Endothelial cell of umbilical vein (primary cell): Measurements from ENCODE around the gene FANCG. TPM values are rescaled to one million over a fixed set of nuclear protein-coding genes. Genes with fewer than 3 reads are reported as not detected.

Experiments used
- BruUV-seq: library from RNA; stranded (reverse); fragments of 400-500 nt; replicated peaks from 2 replicates; lab custom pipeline; 2021; lab: Mats Ljungman, UMichigan
- CTCF ChIA-PET: fragments of 300-600, 350-600 bp; sonication (Branson Sonifier 250); formaldehyde crosslinking; loops from one replicate; lab custom pipeline; 2021; ENCODE audit warnings: antibody characterized with exemption, inconsistent platforms; lab: Charles Lee
- POLR2A ChIA-PET: fragments of 300-600, 350-600 bp; sonication (Branson Sonifier 250); formaldehyde crosslinking; loops from one replicate; lab custom pipeline; 2021; ENCODE audit warnings: antibody characterized with exemption, inconsistent platforms; lab: Charles Lee
- DNase-seq: peaks from one replicate; pipeline ENCODE4 v3.0.0-alpha.2; 2011; ENCODE audit warnings: low read depth, low spot score
- FAIRE-seq: peaks from 2 replicates; lab custom pipeline; 2011; peaks lifted over from hg19 to GRCh38; lab: Jason Lieb, UNC
- H2AFZ ChIP-seq: 2 replicates; pipeline ENCODE4 v1.6.0; 2012; ENCODE audit warnings: low read depth, low read length, control low read depth, inconsistent platforms
- H3K27ac ChIP-seq: 2 replicates; pipeline ENCODE4 v1.5.1; 2011; ENCODE audit warnings: low read depth, mild to moderate bottlenecking, control low read depth, low read length, moderate library complexity; ENCODE audit not compliant: insufficient read depth
- H3K27me3 ChIP-seq, 2 experiments: 2 replicates each; pipeline versions ENCODE4 v1.6.0 to v1.6.1; 2011; ENCODE audit warnings: low read length in 2 of 2, mixed read lengths in 1 of 2; ENCODE audit not compliant: control insufficient read depth in 2 of 2, insufficient read depth in 2 of 2
- H3K36me3 ChIP-seq, 2 experiments: 2 replicates in 1 of 2; 3 replicates in 1 of 2; pipeline ENCODE4 v1.5.1; 2011; ENCODE audit warnings: low read length in 2 of 2, mild to moderate bottlenecking in 1 of 2, moderate library complexity in 1 of 2; ENCODE audit not compliant: control insufficient read depth in 2 of 2, insufficient read depth in 2 of 2; ENCODE audit errors: extremely low read depth in 1 of 2
- H3K4me1 ChIP-seq: 3 replicates; pipeline ENCODE4 v1.5.1; 2011; ENCODE audit warnings: mild to moderate bottlenecking, low read length; ENCODE audit not compliant: control insufficient read depth, insufficient read depth; ENCODE audit errors: extremely low read depth
- H3K4me2 ChIP-seq: 2 replicates; pipeline ENCODE4 v1.6.1; 2011; ENCODE audit warnings: low read length, control low read depth, mixed read lengths; ENCODE audit not compliant: insufficient read depth
- H3K4me3 ChIP-seq, 3 experiments: fragments of 200-600 bp in 1 of 3; sonication (generic), shearing (Covaris generic) in 1 of 3; replicated peaks in 1 of 3; 2 replicates each; pipeline ENCODE4 v1.5.1; 2011 to 2016; ENCODE audit warnings: control low read depth in 3 of 3, low read length in 3 of 3, mild to moderate bottlenecking in 2 of 3, inconsistent platforms in 1 of 3, low read depth in 1 of 3, moderate library complexity in 1 of 3; ENCODE audit not compliant: insufficient read depth in 1 of 3
- H3K79me2 ChIP-seq: 2 replicates; pipeline ENCODE4 v1.6.0; 2012; ENCODE audit warnings: low read length, inconsistent platforms; ENCODE audit not compliant: control insufficient read depth, insufficient read depth
- H3K9ac ChIP-seq: replicated peaks from 2 replicates; pipeline ENCODE3; 2011; ENCODE audit warnings: low read length, control low read depth; ENCODE audit not compliant: insufficient read depth; ENCODE audit errors: extremely low read depth
- H3K9me1 ChIP-seq: replicated peaks from 3 replicates; pipeline ENCODE4 v1.6.0; 2011; ENCODE audit warnings: mild to moderate bottlenecking, low read length; ENCODE audit not compliant: control insufficient read depth, insufficient read depth; ENCODE audit errors: extremely low read depth
- H3K9me3 ChIP-seq: replicated peaks from 2 replicates; pipeline ENCODE4 v1.5.1; 2012; ENCODE audit warnings: low read length, inconsistent platforms; ENCODE audit not compliant: control insufficient read depth, insufficient read depth
- H4K20me1 ChIP-seq: replicated peaks from 2 replicates; pipeline ENCODE3; 2011; ENCODE audit warnings: mild to moderate bottlenecking, low read length; ENCODE audit not compliant: control insufficient read depth, insufficient read depth; ENCODE audit errors: extremely low read depth
- CTCF ChIP-seq, 2 donors: IDR thresholded peaks; 1 replicate in 1 of 2; 2 replicates in 1 of 2; pipeline ENCODE4 v1.5.1; 2011; ENCODE audit warnings: low read length in 2 of 2, mild to moderate bottlenecking in 2 of 2, moderate library complexity in 2 of 2, control low read depth in 1 of 2, inconsistent platforms in 1 of 2, low read depth in 1 of 2; ENCODE audit not compliant: insufficient read depth in 1 of 2; ENCODE audit errors: extremely low read depth in 1 of 2
- EZH2 ChIP-seq: IDR thresholded peaks from 2 replicates; pipeline ENCODE4 v1.6.1; 2012; ENCODE audit warnings: borderline replicate concordance, low read depth, mild to moderate bottlenecking, moderate library complexity, low read length, inconsistent platforms; ENCODE audit not compliant: severe bottlenecking
- FOS ChIP-seq: IDR thresholded peaks from 2 replicates; pipeline ENCODE4 v1.6.1; 2011; ENCODE audit warnings: mild to moderate bottlenecking, low read length, moderate library complexity, borderline replicate concordance; ENCODE audit not compliant: insufficient read depth
- GATA2 ChIP-seq: IDR thresholded peaks from 2 replicates; pipeline ENCODE4 v1.7.0; 2011; ENCODE audit warnings: low read depth, mild to moderate bottlenecking, moderate library complexity, mixed read lengths, low read length; ENCODE audit not compliant: insufficient read length, insufficient read depth
- JUN ChIP-seq: IDR thresholded peaks from 2 replicates; pipeline ENCODE4 v1.6.1; 2011; ENCODE audit warnings: borderline replicate concordance, low read depth; ENCODE audit not compliant: insufficient read length, insufficient read depth
- MAX ChIP-seq: IDR thresholded peaks from 2 replicates; pipeline ENCODE4 v1.6.1; 2011; ENCODE audit not compliant: insufficient read depth, insufficient read length
- MYC ChIP-seq: IDR thresholded peaks from one replicate; pipeline ENCODE4 v1.6.1; 2011; ENCODE audit warnings: mild to moderate bottlenecking, low read depth, low read length
- POLR2A ChIP-seq: IDR thresholded peaks from 2 replicates; pipeline ENCODE4 v1.6.1; 2012; ENCODE audit warnings: low read depth, mild to moderate bottlenecking, control low read depth, low read length
- POLR2AphosphoS5 ChIP-seq: IDR thresholded peaks from 2 replicates; pipeline ENCODE4 v1.6.1; 2012; ENCODE audit warnings: low read depth, mild to moderate bottlenecking, control low read depth, low read length, moderate library complexity; ENCODE audit not compliant: insufficient read depth
- dilution Hi-C: fragments of 300-500 bp; cut with MboI; formaldehyde crosslinking; loops from one replicate; pipeline ENCODE4 v1.15.0; 2019; ENCODE audit warnings: low sequenced_read_pairs; ENCODE audit not compliant: extremely low pct_ligation_motif_present
- intact Hi-C: fragments of 100-400 bp; cut with micrococcal nuclease; formaldehyde crosslinking; loops from one replicate; pipeline ENCODE4 v1.10.0; 2022
- polyA plus RNA-seq, 4 experiments: library from polyadenylated mRNA; depleted of rRNA in 3 of 4; stranded (reverse) in 3 of 4; unstranded in 1 of 4; fragments of >200 nt; gene quantifications; 2 replicates each; pipeline versions ENCODE4 v1.2.1 to v1.2.3, GENCODE V29; 2011 to 2012; ENCODE audit warnings: missing spikeins in 1 of 4
- total RNA-seq: library from RNA; stranded (reverse); gene quantifications from 2 replicates; pipeline ENCODE4 v1.2.3, GENCODE V29; 2021

Gene FANCG
- total and polyA plus RNA-seq, 2 donors (not counting 3 experiments of a cell fraction or from before 2014, with no cell fraction given) = 31.6 to 58.0 TPM

- FAIRE-seq = peak; percentile 99
- Histone ChIP-seq H3K9me3 (no peaks in the 10 kb centered on the region), H3K9me1 (no peaks in the 10 kb centered on the region), H3K79me2 (peaks cover 30% of the 10 kb centered on the region), H3K27me3 (no peaks in the 10 kb centered on the region), H3K27ac (peak overlapping the region; percentile 92), H3K4me1 (peaks cover 47% of the 10 kb centered on the region), H4K20me1 (no peaks in the 10 kb centered on the region), H2AFZ (peak overlapping the region; percentile 18), H3K36me3 (peaks cover 3 to 20% of the 10 kb centered on the region in 2 experiments), H3K4me3 (peak overlapping the region; percentile 45 to 85 (median 60)), H3K4me2 (peak overlapping the region; percentile 76), H3K9ac (peak overlapping the region; percentile 87)
- CTCF ChIA-PET = interaction anchor here (0.8 to 2.7 kb wide), 4 partner anchors 15 to 351 kb away, joined by 3 to 10 read pairs (median 4); partner anchors contain the start of gene PIGO
- BruUV-seq = no TSS peak
- peak; percentile 98 for DNase-seq
- dilution Hi-C loops = no loop called here
- POLR2A ChIA-PET = interaction anchor here (0.8 to 1.7 kb wide), 3 partner anchors 8 to 39 kb away, joined by 3 to 8 read pairs (median 6); partner anchors contain the start of genes STOML2 and VCP
- TF ChIP-seq MYC = no peak
- TF ChIP-seq POLR2A = peak; percentile 72
- peak; percentile 70 for TF ChIP-seq FOS
- TF ChIP-seq POLR2AphosphoS5 = peak; percentile 90
- intact Hi-C loops = loop anchor here (1.0 to 5.0 kb wide), 6 partner anchors 8 to 491 kb away; partner anchors contain the start of genes DNAJB5, PIGO and STOML2
These were observed 31.5 kb upstream of the FANCG start for GRCh38 chr9:35111001-35111933.

- TF ChIP-seq CTCF (IDR thresholded peaks at IDR 0.05; ENCODE audit: extremely low read depth in 1 of 2, insufficient read depth in 1 of 2, low read depth in 1 of 2, low read length in 2 of 2) = no peak
- TF ChIP-seq MAX = no peak
- no peak for TF ChIP-seq JUN
- peak; percentile 30 for TF ChIP-seq POLR2AphosphoS5
- no peak for TF ChIP-seq MYC
- no peak for TF ChIP-seq EZH2
- TF ChIP-seq GATA2 = no peak
- peak; percentile 12 for TF ChIP-seq POLR2A
- peak; percentile 55 for TF ChIP-seq FOS
- Histone ChIP-seq H3K27ac (peak overlapping the region; percentile 89), H4K20me1 (no peaks in the 10 kb centered on the region), H3K4me1 (peaks cover 47% of the 10 kb centered on the region), H3K4me3 (peak overlapping the region in 2 of 3 experiments; percentile 60 to 85), H3K4me2 (peak overlapping the region; percentile 76), H3K9me1 (no peaks in the 10 kb centered on the region), H3K9me3 (no peaks in the 10 kb centered on the region), H3K79me2 (peaks cover 30% of the 10 kb centered on the region), H3K9ac (peak overlapping the region; percentile 87), H3K27me3 (no peaks in the 10 kb centered on the region), H2AFZ (no peak overlapping the region), H3K36me3 (peaks cover 3 to 29% of the 10 kb centered on the region in 2 experiments)
- ChIA-PET CTCF (interaction anchor here (0.8 to 2.7 kb wide), 4 partner anchors 14 to 350 kb away, joined by 3 to 10 read pairs (median 4); partner anchors contain the start of gene PIGO), POLR2A (interaction anchor here (0.8 kb wide), 1 partner anchor 38 kb away, joined by 3 read pairs; the partner anchor contains the start of gene VCP)
- DNase-seq (peak; percentile 62), FAIRE-seq (peak; percentile 79)
- dilution Hi-C loops = no loop called here
- BruUV-seq = no TSS peak
- intact Hi-C loops = loop anchor here (2.0 to 5.0 kb wide), 3 partner anchors 122 to 492 kb away; partner anchors contain the start of gene DNAJB5
These were observed 30.6 kb upstream of the FANCG start for GRCh38 chr9:35110327-35110761.
